Sigmoid colon (tissue), 7 donors: ENCODE data around the gene ASCL1. TPM values are rescaled to one million over a fixed set of nuclear protein-coding genes. Genes with fewer than 3 reads are reported as not detected.
A peak's percentile ranks its signal among the peaks of the same experiment; 100 is the strongest.

Experiments used
- DNase-seq: peaks from one replicate; pipeline ENCODE4 v3.0.0-alpha.2; 2019
- H3K27ac ChIP-seq, 4 donors: fragments of 200-600 bp; sonication (generic); one replicate each; pipeline ENCODE4 v1.5.1; 2016 to 2019; ENCODE audit warnings: mild to moderate bottlenecking in 1 of 4
- H3K27me3 ChIP-seq, 3 donors: fragments of 200-600 bp; sonication (generic); one replicate each; pipeline ENCODE4 v1.5.1; 2019; ENCODE audit warnings: mild to moderate bottlenecking in 1 of 3
- H3K36me3 ChIP-seq, 4 donors: fragments of 200-600 bp; sonication (generic); one replicate each; pipeline ENCODE4 v1.5.1; 2016 to 2019
- H3K4me1 ChIP-seq, 4 donors: fragments of 200-600 bp; sonication (generic); one replicate each; pipeline ENCODE4 v1.5.1; 2017 to 2019
- H3K4me3 ChIP-seq, 4 donors: fragments of 200-600 bp; sonication (generic); one replicate each; pipeline ENCODE4 v1.5.1; 2017 to 2019; ENCODE audit warnings: mild to moderate bottlenecking in 2 of 4, moderate library complexity in 1 of 4
- H3K9me3 ChIP-seq, 4 donors: fragments of 200-600 bp in 3 of 4; sonication (generic) in 3 of 4; one replicate each; pipeline versions ENCODE4 v1.5.1 to v1.6.1; 2013 to 2019
- EP300 ChIP-seq, 4 donors: sonication (generic); formaldehyde crosslinking; IDR thresholded peaks; one replicate each; pipeline ENCODE4 v1.6.1; 2017; ENCODE audit warnings: antibody characterized with exemption in 4 of 4
- POLR2A ChIP-seq, 2 donors: fragments of 450-650 bp; IDR thresholded peaks; one replicate each; pipeline ENCODE4 v1.6.1; 2016; ENCODE audit warnings: antibody characterized with exemption in 2 of 2, mild to moderate bottlenecking in 2 of 2, moderate library complexity in 2 of 2
- POLR2AphosphoS5 ChIP-seq, 4 donors: sonication (generic); formaldehyde crosslinking; IDR thresholded peaks; one replicate each; pipeline ENCODE4 v1.6.1; 2017; ENCODE audit warnings: antibody characterized with exemption in 4 of 4
- WGBS, 2 donors: extraction: QIAGEN DNeasy Blood & Tissue Kit; methylation state at CpG; one replicate each; pipeline ENCODE4 v1.1.7; 2013; 5-methylcytosine and 5-hydroxymethylcytosine counted together
- intact Hi-C: fragments of 100-400 bp; cut with DNase I; formaldehyde crosslinking; loops from one replicate; pipeline ENCODE4 v1.15.1; 2023
- polyA plus RNA-seq, 3 donors: library from polyadenylated mRNA; stranded (reverse); fragments of 200-250 nt; gene quantifications; one replicate each; pipeline ENCODE4 v1.2.3, GENCODE V29; 2013
- total RNA-seq, 4 donors: library from RNA; depleted of rRNA; stranded (reverse); fragments of >200 nt; gene quantifications; one replicate each; pipeline ENCODE4 v1.1.0, GENCODE V29; 2016
- TF ChIP-seq, protein P1 (sequence below), 4 experiments: fragments of 450-650 bp in 3 of 4; fragments of 200-600 bp in 1 of 4; IDR thresholded peaks; one replicate each; pipeline ENCODE4 v1.5.1; 2016 to 2019; ENCODE audit warnings: antibody characterized with exemption in 4 of 4, mild to moderate bottlenecking in 3 of 4, moderate library complexity in 2 of 4
- donor health status: healthy with polysubstance abuse.
- donor health status: Bipolar disorder and iron deficiency.
- donor health status: healthy.

ASCL1 gene
- total and polyA plus RNA-seq, 7 donors = under 0.01 to 0.60 (median 0.32) TPM; not detected in 3

DNA sequence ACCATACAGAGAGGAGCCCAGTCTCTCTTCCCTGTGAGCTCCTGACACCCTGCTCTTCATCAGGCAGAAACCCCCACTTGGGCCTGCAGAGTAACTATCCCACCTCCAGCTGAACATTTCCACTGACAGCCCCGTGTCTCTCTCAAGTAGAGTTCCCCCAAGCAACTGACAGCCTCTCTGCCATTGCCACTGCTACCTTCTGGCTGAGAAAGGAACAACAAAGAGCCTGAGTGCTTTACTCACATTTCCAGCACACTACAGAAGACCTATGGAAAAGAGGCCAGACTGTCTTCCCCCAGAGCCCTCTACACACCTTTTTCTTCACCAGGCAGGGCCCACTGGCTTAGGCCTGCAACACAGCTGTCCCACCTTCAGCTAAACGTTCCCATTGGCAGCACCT lies 18.4 kb upstream of the ASCL1 start:
- TF ChIP-seq POLR2AphosphoS5 (IDR thresholded peaks at IDR 0.05) (no peak), POLR2A (IDR thresholded peaks at IDR 0.05) (no peak), EP300 (IDR thresholded peaks at IDR 0.05) (no peak)
- TF ChIP-seq, protein P1, sequence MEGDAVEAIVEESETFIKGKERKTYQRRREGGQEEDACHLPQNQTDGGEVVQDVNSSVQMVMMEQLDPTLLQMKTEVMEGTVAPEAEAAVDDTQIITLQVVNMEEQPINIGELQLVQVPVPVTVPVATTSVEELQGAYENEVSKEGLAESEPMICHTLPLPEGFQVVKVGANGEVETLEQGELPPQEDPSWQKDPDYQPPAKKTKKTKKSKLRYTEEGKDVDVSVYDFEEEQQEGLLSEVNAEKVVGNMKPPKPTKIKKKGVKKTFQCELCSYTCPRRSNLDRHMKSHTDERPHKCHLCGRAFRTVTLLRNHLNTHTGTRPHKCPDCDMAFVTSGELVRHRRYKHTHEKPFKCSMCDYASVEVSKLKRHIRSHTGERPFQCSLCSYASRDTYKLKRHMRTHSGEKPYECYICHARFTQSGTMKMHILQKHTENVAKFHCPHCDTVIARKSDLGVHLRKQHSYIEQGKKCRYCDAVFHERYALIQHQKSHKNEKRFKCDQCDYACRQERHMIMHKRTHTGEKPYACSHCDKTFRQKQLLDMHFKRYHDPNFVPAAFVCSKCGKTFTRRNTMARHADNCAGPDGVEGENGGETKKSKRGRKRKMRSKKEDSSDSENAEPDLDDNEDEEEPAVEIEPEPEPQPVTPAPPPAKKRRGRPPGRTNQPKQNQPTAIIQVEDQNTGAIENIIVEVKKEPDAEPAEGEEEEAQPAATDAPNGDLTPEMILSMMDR (IDR thresholded peaks at IDR 0.05) = no peak
- Histone ChIP-seq H3K27me3 (peaks cover 0 to 5% (median 4%) of the 10 kb centered on the region in 3 donors), H3K9me3 (peaks cover 0 to 7% (median 0%) of the 10 kb centered on the region in 4 donors), H3K36me3 (no peaks in the 10 kb centered on the region), H3K27ac (no peak overlapping the region), H3K4me3 (no peak overlapping the region), H3K4me1 (no peaks in the 10 kb centered on the region)
- WGBS, 2 donors = 55 to 66% methylated on average over 2 of the region's 2 CpGs
- intact Hi-C loops = no loop called here
- no peak for DNase-seq

GRCh38 chr12:102939670-102940222 lies 17.7 kb upstream of the ASCL1 start:
- Histone ChIP-seq H3K27me3 (peaks cover 0 to 5% (median 4%) of the 10 kb centered on the region in 3 donors), H3K4me3 (no peak overlapping the region), H3K9me3 (peaks cover 0 to 7% (median 0%) of the 10 kb centered on the region in 4 donors), H3K4me1 (no peaks in the 10 kb centered on the region), H3K36me3 (no peaks in the 10 kb centered on the region), H3K27ac (no peak overlapping the region)
- intact Hi-C loops = no loop called here
- TF ChIP-seq, protein P1 (IDR thresholded peaks at IDR 0.05) = no peak
- TF ChIP-seq POLR2AphosphoS5 (IDR thresholded peaks at IDR 0.05) (no peak), EP300 (IDR thresholded peaks at IDR 0.05) (no peak), POLR2A (IDR thresholded peaks at IDR 0.05) (no peak)
- DNase-seq = no peak
- 80 to 83% methylated on average over 2 of the region's 2 CpGs for WGBS, 2 donors

DNA sequence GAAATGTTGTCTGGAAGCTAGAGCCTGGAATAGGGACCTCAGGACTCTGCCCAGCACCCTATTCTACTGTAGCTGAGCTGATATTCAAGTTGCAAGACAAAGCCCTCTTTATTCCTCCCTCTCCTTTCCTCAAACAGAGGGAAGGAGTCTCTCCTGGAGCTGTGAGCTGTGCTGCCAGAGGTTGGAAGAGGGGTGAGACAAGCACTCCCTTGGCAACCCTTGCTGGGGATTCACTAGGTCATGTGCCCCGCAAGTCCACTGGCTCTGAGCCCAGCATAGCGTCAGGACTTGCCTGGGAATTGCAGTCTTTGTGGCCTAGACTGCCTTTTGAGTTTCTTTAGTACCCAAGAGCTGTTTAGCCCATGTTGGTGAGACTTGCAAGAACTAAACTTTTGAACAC lies 11.4 kb upstream of the ASCL1 start:
- TF ChIP-seq POLR2AphosphoS5 (IDR thresholded peaks at IDR 0.05) (no peak), EP300 (IDR thresholded peaks at IDR 0.05) (no peak), POLR2A (IDR thresholded peaks at IDR 0.05) (no peak)
- TF ChIP-seq, protein P1 (IDR thresholded peaks at IDR 0.05) = no peak
- no peak for DNase-seq
- Histone ChIP-seq H3K4me3 (no peak overlapping the region), H3K4me1 (no peaks in the 10 kb centered on the region), H3K27me3 (peaks cover 3 to 39% (median 19%) of the 10 kb centered on the region in 3 donors), H3K36me3 (no peaks in the 10 kb centered on the region), H3K9me3 (peaks cover 0 to 2% (median 0%) of the 10 kb centered on the region in 4 donors), H3K27ac (no peak overlapping the region)
- intact Hi-C loops = no loop called here
- 36 to 64% methylated on average over 2 of the region's 2 CpGs for whole genome bisulfite sequencing, 2 donors

GRCh38 chr12:102948941-102949352 lies 8.5 kb upstream of the ASCL1 start:
- no peak overlapping the region for H3K27ac ChIP-seq
- H3K36me3 ChIP-seq = no peaks in the 10 kb centered on the region
- 4 to 7% methylated on average over 11 of the region's 11 CpGs for WGBS, 2 donors
- H3K27me3 ChIP-seq = peaks cover 3 to 68% (median 27%) of the 10 kb centered on the region in 3 donors
- no peaks in the 10 kb centered on the region for H3K9me3 ChIP-seq
- H3K4me1 ChIP-seq = no peaks in the 10 kb centered on the region
- no peak for TF ChIP-seq EP300 (IDR thresholded peaks at IDR 0.05)
- TF ChIP-seq, protein P1 (IDR thresholded peaks at IDR 0.05) = peak; percentile 31 to 78 (median 68)
- no peak for DNase-seq
- no peak overlapping the region for H3K4me3 ChIP-seq
- intact Hi-C loops = loop anchor here (1.0 kb wide), 1 partner anchor 599 kb away; no protein-coding TSS in a partner anchor
